Esophagus muscularis mucosa (tissue), 3 donors: ENCODE results near the gene EFNA4.

Source experiments
- POLR2A ChIP-seq: fragments of 450-650 bp; IDR thresholded peaks from one replicate; pipeline ENCODE4 v1.6.1; 2017; ENCODE audit warnings: antibody characterized with exemption, moderate library complexity, mild to moderate bottlenecking, low read depth
- POLR2AphosphoS5 ChIP-seq, 2 donors: sonication (generic); formaldehyde crosslinking; IDR thresholded peaks; one replicate each; pipeline ENCODE4 v1.6.1; 2017; ENCODE audit warnings: antibody characterized with exemption in 2 of 2
- TF ChIP-seq, protein P1 (sequence below), 3 experiments: fragments of 200-600 bp in 2 of 3; fragments of 450-650 bp in 1 of 3; sonication (generic) in 2 of 3; IDR thresholded peaks; one replicate each; pipeline ENCODE4 v1.5.1; 2017 to 2019; ENCODE audit warnings: antibody characterized with exemption in 3 of 3, mild to moderate bottlenecking in 2 of 3, moderate library complexity in 1 of 3

DNA sequence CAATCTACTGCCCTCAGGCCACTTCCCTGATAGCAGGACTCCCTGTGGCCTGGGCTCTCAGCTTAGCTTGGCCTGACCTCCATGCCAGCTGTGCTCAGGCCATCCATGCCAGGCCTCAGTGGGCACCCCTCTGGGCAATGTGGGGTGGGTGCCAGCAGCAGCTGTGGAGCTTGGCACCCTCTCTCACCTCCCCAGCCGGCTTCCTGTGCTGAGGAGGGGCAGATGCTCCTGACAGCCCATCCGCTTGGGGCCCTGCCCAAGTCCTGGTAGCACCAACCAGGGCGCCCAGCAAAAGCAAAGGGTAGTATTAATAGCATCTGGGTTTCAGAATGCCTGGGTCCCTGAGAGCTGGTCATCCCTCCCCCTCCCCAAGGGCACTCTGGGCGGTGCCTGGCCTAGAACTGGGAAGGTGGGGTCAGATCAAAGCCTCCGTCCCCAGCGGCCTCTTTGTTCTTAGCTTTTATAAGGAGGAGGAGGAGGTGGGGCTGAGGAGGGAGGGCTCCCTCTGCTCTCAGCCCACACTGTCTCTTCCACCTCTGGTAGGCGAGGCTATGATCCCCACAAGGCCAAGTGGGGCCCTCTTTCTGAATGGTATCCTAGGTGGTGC lies 6.1 kb downstream of the EFNA4 start:
- no peak for TF ChIP-seq POLR2A
- TF ChIP-seq, protein P1, sequence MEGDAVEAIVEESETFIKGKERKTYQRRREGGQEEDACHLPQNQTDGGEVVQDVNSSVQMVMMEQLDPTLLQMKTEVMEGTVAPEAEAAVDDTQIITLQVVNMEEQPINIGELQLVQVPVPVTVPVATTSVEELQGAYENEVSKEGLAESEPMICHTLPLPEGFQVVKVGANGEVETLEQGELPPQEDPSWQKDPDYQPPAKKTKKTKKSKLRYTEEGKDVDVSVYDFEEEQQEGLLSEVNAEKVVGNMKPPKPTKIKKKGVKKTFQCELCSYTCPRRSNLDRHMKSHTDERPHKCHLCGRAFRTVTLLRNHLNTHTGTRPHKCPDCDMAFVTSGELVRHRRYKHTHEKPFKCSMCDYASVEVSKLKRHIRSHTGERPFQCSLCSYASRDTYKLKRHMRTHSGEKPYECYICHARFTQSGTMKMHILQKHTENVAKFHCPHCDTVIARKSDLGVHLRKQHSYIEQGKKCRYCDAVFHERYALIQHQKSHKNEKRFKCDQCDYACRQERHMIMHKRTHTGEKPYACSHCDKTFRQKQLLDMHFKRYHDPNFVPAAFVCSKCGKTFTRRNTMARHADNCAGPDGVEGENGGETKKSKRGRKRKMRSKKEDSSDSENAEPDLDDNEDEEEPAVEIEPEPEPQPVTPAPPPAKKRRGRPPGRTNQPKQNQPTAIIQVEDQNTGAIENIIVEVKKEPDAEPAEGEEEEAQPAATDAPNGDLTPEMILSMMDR (IDR thresholded peaks at IDR 0.05): no peak
- no peak for TF ChIP-seq POLR2AphosphoS5 (IDR thresholded peaks at IDR 0.05)
